Activated gamma-delta T cell treated with Interleukin-2 at 50 U/mL for 16 hours (primary cell): ENCODE measurements around the gene NUDT2.

Source experiments
- DNase-seq: peaks from one replicate; pipeline ENCODE4 v3.0.0-alpha.2; 2020

NUDT2 gene

DNA sequence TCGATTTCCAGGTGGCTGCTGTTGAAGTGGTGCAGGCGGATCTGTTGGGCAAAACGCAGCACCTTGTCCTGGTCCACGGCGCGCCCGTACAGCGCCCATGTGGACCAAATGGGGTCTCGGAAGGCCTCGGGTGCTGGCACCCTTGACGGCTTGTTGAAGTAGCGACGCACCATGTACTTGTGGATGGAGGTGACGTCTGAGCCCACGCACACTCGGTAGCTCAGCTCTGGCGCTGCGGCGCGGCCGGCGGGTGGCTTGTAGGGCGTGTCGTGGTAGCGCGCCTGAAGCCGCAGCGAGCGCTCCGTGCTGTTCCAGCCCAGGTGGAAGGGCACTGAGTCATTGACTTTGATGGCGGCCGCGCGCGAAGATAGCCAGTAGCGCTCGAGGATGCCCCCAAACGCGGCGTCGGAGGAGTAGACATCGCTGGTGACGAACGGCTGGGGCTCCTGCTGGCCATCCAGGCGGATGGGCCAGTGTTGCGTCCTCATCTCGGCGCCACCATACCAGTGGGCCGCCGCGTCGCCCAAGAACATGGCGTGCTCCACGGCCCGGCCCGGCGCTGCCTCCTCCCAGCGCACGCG, 42.6 kb downstream of the NUDT2 start:
- DNase-seq, result no peak

DNA sequence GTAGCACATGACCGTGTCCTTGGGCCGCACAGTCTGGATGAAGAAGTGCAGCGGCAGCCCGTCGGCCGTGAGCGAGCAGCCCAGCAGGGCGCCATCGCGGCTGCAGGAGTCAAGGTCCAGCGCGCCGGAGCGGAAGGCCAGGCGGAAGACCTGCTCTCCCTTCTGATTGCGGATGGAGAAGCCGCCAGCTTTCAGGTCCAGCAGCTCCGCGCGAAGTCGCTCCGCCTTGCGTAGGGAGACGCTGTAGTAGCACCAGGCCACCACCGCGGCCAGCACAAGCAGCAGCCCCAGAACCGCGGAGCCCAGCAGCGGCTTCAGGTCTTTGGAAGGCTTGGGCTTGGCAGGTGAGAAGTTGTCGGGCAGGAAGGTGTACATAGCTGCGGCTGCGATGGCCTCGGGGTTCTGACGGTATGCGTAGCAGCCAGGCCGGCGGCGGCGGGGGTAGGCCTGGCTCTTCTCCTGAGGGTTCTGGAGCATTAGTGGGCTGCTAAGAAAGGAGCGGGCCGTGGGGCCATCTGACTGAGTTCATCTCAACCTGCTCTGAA, 43.2 kb downstream of the NUDT2 start:
- no peak for DNase-seq

DNA sequence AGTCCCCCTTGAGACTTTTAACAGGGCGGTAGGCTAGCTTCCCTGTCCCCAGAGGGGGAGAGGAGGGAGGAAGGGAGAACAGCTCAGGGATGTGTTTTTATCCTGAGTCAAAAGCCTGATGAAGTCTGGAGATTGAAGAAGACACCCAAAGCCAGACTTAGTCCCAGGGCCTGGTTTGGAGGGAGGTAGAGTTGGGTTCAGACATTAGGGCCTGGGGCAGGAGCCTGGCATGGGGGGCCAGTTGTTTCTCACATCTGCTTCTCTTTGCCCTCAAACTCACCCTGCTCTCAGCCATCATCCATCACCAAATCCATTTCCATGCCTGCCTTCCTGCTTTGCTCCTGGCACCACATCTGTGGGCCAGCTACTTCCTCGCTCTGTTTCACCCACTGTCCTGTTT, 44.4 kb downstream of the NUDT2 start:
- DNase-seq, result no peak

DNA sequence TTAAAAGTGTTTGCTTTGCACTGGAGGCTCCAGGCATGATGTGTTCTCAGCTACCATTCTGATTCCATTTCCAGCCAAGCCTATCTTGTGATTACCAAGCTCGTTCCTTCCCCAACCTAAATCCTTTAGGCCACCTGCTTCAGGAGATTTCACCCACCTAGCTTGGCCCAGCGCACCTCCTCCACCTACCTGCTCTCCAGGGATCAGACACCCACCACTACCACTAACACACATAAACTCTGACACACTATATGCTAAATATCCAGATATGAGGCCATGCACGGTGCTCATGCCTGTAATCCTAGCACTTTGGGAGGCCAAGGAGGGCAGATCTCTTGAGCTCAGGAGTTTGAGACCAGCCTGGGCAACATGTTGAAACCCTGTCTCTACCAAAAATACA, 45.0 kb downstream of the NUDT2 start:
- DNase-seq, result no peak

DNA sequence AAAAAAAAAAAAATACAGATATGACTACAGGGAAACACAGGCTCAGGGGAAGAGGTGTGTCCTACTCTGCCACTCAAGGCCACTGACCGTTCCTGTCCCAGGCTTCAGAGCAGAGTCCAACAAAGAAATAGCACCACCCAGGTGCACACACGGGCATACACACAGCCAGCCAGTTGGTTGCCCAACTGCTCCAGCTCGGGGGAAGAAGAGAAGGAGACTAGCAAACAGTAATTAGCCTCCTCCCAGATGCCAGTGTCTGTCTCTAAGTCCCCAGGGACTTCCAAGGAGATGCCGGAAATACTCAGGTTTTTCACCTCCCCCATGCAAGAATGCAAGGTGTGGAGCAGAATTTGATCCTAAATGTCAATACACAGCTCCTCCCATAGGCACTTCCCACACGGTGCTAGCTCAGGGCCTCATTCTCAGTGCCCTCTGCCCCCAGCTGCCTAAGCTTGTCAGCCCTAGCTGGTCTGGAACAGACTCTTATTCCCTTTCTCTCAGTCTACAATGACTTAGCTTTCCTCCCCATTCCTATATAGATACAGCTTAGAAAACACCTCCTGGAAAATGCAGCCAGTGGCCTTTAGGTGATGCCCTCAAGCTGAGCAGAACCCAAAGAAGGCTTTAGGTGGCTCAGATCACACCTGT, 45.7 kb downstream of the NUDT2 start:
- no peak for DNase-seq

DNA sequence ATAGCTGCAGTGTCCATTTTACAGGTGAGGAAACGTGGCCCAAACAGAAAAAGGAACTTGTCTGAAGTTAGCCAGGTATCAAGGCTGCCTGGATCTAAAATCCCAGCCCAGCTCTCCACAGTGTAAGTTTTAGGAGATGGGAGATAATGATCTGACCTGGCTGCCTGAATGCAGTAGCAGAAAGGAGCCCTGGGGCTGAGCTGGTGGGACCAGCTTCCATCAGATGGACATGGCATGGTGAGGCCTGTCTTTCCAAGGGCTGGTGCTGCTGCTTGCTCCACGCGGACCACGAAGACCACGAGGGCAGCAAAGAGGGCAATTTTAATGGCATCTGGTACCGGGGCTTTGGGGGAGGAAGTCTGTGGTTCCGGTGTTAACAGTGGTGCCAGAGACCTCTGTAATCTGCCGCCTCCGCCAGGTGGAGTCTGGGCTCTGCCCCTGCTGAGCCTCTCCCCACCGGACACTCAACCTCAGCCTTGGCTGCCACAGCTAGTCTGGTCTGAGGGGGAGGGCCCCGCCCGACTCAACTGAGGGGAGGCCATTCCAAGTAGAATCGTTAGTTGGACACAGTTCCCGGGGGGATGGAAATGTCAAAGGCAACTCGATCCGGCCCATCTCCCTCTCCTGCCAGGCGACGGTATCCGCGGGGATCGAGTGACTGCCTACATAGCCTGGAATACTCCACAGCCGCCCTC, 46.7 kb downstream of the NUDT2 start:
- DNase-seq, result peak; percentile 59

DNA sequence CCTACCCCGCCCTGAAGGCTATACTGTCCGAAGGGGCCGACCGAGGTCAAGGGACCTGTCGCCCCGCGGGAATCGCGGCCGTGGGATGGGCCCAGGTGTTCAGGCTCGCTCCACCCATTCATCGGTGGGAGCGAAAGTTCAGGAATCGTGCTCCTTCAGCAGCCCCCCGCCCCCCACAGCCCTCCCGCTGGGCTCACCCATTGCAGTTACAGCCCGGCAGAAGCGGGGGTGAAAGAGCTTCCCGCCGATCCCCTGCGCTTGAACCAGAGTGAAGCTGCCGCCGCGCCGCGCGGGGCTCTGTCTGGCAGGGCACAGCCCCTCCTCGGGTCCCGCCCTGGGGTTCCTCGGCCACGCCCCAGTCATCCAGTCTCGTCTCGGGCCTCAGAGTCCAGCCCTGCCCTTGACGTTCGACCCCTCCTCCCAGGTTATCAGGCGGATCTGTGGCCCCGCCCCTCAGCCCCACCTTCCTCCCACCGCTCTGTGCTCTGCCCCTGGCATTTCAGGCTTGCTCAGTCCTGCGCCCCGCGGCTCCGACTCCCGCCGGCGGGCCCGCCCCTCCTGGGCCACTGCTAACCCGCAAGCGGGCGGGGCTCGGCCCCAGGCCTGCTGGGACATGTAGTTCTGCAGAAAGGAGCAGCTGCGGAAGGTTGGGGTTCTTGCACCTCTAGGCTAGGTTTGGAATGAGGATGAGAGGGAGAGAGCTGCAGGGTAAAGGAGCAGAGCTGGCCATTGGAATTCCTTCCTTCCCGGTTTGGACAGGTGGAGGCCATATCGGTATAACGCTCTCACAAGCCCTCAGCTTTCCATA, 47.4 kb downstream of the NUDT2 start, which contains the start of gene MYORG:
Gene MYORG (minus strand): TSS at position 303 of the 808 bp plus-strand sequence. CDS start 3,955 bp downstream, outside the sequence.
- DNase-seq, result peak; percentile 97

DNA sequence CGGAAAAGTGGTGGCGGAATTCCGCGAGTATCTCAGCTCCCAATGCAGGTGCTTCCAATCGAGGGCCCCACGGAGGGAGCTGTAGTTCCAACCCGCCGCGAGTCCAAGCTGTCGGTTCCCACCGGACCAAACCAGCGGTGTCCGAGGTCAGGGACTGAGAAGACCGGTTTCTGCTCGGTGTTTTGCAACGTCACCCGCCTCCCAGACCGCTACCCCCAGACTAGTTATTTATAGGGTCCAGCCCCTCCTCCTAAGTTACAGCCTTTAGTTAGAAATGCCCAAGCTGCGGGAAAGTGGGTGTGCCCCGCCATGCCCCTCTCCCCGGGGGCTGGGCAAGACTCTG, 48.0 kb downstream of the NUDT2 start:
- DNase-seq, result no peak

DNA sequence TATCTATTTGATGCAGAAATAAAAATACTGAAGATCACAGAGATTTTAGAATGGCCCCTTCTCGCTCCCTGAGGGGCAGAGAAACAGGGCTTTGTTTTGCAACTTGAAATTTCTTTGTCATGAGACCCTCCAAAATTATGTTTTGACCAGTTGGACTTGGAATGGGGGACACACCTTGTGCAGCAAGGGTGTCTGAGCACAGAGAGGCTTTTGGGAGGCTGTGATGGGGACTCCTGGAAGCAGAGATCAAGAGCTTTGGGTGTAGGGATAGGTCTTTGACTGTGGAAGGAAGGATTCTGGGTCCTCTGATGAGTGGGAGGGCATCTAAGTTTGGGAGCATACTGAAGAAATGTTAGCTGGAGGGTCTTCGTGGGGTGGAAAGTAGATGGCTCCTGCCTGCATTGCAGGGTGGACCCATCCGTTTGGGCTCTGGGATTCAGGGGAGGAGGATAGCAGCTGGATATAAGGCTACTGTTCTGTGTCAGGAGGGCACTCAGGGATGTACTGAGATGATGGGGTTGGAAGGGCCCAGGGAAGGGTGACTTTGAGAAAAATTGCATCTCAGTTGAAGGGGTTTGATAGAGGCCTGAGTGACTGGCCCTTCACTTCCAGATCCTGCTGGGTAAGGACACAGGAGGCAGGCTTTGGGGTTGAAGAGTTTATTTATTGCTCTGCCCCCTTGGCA, 49.1 kb downstream of the NUDT2 start:
- DNase-seq, result no peak

DNA sequence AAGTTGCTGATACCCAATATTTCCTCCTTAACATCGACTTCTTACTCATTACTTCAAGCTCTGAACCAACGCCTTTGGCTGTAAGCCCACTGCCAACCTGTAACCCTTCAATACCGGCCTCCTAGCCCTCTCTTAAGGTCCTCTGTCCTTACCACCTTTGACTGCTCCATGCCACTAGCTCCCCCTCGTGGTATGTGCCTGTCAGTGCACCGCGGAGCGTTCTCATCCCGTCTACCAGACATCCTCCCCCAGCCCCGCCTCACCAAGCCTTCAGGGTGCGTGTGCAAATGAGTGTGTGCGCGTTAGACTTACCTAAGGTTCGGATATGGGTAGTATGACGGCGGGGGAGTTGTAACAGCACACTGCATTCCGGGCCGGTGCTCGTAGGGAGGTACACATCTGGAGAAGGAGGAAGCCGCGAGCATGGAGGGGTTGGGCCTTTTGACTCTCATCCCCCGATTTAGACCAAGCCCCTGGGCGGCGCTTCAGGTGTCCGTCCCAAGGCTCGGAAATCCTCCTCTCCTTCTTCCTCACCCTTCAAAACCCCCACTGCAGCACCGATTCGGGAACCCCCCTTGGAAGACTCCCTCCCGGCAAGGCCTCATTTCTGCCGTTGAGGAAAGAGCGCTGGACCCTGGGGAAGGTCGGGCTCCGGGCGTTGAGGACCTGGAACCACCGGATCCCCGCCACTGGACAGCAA, 50.1 kb downstream of the NUDT2 start:
- DNase-seq, result peak; percentile 89

DNA sequence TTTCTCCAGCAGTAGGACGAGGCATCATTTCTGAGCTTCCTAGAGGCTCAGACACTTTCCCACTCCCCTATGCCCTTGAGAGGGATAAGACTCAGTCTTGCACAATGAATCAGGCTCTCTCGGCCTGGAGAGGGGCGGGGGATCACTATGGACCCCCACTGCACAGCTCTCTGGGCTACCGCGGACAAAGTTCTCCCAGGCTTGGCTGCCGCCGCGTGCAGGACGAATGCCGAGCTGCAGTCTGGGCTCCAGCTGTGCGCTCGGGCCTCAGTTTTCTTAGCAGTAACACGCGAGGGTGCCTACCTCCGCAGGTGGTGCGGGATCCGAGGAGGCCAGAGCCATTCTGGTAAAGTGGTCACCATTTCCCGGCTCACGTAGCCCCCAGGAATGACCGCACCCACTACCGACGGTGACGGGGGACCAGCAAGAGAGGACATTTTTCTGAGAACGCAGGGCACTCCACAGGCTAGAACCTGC, 50.7 kb downstream of the NUDT2 start:
- no peak for DNase-seq

DNA sequence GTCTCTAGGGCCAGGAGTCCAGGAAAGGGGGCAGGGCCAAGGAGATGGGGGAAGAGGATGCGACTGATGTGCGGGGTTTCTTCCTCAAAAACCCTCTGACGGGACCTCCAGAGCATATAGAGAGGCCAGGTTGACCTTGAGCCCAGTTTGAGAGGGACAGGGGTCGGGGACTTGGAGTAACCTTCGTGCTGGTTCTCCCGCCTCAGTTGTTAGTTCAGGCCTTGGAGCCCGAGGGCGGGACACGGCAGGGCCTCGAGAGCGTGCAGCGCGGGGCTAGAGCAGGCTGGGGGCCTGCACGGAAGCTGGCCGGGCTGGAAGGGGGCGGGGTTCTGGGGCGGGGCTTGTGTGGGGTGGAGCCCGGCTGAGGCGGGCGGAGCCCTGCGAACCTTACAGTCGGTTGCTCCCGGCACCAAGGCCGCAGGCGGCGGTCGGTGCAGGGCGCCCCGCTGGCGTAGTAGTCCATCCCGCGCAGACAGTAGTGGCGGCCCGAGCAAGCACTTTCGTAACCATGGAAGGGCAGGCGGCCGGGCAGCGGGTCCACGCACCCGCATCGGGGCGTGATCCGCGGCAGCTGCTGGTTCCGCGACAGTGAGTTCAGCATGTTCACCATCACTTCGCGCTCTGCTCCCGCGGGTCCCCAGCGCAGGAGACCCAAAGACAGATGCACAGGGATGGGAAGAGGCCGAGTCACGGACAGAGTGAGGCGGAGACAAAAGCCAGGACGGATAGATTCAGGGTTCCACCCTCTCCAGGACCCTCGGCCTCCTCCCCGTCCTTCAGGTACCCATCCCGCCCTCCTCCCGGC, 51.3 kb downstream of the NUDT2 start:
- peak; percentile 72 for DNase-seq

DNA sequence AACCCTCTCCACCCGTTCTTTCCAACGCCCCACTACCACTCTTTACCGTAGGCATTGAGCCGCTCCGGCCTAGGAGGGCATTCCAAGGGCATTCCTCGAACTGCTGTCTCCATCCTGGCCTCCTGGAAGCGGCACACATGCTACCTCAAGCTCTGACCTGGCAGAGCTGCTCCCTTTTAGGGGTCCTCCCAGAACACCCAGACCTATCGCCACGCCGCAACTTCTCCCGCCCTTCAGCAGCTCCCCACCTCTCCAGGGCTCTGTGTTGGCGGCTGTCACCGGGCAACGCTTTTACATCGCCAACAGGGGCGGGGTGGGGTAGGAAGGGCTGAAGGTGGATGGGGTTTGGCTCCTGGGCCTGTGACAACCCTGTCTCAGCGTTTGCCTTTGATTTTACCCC, 52.0 kb downstream of the NUDT2 start:
- no peak for DNase-seq

DNA sequence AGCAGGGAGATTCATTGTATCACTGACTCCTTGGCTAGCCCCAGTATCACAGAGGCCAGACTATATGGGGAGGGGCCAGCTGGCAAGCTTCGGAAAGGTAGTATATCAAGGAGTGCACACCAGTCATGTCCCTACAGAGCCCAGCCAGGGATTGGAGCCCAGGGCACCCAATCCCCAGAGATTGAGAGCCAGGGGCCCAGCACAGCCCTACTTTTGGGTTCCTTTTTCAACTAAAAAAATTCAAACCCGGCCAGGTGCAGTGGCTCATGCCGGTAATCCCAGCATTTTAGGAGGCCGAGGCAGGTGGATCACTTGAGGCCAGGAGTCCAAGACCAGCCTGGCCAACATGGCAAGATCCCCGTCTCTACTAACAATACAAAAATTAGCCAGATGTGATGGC, 52.7 kb downstream of the NUDT2 start:
- no peak for DNase-seq

DNA sequence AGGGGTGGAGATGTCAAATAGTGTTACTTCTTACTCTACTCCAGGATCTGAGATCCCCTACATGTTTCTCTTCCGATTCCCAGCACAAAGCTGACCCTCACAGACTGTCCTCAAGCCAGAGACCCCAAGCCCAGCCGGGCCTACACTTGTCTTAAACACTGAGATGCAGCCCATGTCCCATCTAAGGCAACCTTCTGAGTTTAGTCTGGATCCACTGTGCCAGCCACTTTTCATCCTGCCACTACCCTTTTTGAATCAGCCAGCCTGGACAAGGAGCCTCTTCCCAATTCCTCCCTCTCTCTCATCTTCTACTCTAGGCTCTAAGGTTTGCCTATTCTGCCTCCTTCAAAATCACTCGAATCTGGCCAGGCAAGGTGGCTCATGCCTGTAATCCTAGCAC, 53.5 kb downstream of the NUDT2 start:
- DNase-seq, result no peak

DNA sequence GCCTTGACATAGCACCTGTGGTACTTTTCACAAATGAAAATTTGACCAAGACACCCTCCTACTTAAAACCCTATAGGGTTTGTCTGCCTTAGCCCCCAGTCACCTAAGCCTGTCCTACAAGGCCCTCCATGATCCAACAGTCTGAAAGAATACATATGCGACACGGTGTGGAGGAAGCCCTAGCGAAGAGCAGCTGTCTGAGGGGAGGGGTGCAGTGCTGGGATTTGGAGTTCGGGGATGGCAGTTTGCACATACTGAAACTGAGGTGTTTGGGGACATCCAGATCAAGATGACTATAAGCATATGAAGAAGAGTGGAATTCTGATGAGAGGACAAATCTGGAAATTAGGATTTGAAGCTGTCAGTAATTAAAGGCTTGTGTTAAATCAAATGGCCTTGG, 54.5 kb downstream of the NUDT2 start:
- DNase-seq, result no peak

DNA sequence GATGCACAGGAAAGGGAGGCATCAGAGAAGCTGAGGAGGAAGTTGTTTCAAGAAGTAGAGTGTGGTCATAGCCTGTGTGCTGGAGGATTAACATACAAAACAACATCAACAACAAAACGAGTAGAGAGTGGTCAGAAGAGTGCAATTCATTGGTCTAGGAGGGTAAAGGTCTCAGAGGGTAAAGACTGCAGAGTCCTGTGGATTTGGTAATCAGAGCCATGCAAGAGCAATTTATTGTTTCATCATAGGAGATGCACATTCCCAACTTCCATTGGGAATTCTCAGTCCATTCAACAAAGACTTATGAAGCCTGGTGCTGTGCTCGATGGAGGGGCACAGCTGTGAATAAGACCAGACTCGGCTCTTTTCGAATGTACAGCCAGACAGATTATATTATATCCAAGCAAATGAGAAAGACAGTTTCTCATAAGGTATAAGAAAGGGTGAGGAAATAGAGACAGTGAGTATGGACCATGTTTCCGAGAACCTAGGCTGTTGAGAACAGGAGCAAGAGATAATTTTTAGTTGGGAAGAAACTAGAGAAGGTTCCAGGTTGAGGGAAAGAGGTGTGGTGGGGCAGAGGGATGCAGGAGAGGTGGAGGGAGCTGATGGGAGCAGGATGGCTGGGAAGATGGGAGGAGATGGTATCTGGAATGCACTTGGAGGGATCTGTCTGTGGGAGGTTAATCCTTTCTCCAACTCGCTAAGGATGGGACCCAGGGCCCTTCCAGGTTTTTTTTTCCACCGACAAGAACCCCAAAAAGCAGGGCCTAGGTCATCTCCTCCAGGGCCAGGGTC, 55.2 kb downstream of the NUDT2 start:
- DNase-seq, result no peak

DNA sequence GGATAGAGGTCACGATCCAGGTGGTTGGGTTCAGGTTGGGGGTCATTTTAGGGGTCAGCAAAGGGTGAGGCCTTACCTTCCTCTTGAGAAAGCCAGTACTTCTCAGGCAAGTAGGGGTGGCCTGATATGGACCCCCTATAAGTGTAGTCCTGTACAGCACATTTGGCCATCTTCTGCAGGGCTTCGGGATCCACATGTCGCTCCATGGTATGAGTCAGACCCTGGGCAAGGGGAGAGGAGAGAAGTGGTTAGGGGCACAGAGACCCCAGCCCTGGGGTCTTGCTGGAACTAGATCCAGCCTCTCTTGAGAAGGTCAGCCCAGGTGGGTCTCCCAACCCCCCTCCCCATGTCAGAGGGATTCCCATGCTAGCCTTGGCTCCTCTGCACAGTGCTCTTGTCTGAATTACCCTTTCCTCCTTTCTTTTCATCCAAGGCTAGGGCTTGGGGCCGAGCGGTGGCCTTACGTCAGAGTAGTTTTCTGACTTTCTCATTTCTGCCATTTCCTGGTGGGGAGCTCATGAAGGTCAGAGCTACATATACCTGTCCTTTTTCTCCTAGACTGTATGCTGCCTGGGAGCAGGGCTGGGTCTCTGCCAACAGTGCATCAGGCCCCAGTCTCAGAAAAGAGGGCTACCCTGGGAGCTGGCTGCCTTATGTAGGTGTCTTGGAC, 56.3 kb downstream of the NUDT2 start:
- DNase-seq, result no peak

DNA sequence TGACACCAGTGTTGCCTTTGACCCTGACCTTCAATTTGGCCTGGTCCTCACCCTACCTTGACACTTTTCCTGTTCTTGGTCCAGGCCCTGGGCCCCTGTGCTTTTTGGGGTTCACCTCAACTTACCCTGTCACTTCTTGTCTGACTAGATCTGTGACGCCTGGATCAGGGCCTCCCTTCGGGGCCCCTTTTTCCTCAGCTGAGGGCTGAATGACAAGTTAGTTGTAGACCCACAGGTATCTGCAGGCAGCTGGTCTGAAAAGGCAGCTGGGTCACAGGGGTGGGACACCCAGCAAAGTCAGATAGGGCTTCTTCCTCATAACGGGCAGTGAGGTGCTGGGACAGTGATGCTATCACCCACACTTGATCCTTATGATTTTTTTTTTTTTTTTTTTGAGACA, 57.3 kb downstream of the NUDT2 start:
- DNase-seq, result no peak

DNA sequence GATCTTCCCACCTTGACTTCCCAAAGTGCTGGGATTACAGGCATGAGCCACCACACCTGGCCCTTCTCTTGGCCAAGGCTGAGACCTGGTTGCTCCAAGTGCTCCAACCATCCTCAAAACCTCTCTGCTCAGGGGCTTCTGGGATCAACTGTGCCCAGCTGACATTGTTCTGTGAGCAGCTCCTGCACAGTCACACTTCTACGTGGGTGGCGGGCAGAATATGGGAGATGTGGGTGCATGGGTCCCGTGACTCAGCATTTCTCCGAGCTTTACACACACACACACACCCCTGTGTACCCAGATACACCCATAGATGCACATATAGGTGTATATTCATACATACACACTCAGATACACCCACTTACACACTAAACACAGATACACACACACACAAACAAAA, 57.9 kb downstream of the NUDT2 start:
- DNase-seq, result no peak
